Measurements from ENCODE around the gene EXOC3.
"Not testable (repeated sequence)": the region's sequence is repeated elsewhere in the genome, so short reads cannot be mapped to it uniquely, and the experiment has no call there.

EXOC3 gene

DNA sequence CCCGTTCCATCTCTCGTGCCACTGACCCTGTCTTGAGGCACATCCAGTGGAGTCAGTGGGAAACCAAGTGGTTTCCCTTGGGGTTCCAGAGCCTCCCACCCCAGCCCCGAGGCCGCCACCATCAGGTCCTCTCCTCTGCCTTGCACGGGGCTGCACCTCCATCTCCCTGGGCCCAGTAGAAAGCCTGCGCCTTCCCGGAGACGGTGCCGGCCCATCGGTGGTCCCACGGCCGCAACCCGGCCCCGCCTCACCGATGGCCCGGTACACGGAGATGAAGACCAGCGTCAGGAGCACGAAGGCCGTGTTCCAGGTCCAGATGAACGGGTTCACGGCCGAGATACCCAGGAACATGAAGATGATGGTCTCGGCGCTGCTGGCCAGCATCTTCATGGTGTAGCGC, 40.0 kb downstream of the EXOC3 start:
- in situ Hi-C loops (cut with MboI; ENCODE audit: low sequenced_read_pairs) = no loop called here

DNA sequence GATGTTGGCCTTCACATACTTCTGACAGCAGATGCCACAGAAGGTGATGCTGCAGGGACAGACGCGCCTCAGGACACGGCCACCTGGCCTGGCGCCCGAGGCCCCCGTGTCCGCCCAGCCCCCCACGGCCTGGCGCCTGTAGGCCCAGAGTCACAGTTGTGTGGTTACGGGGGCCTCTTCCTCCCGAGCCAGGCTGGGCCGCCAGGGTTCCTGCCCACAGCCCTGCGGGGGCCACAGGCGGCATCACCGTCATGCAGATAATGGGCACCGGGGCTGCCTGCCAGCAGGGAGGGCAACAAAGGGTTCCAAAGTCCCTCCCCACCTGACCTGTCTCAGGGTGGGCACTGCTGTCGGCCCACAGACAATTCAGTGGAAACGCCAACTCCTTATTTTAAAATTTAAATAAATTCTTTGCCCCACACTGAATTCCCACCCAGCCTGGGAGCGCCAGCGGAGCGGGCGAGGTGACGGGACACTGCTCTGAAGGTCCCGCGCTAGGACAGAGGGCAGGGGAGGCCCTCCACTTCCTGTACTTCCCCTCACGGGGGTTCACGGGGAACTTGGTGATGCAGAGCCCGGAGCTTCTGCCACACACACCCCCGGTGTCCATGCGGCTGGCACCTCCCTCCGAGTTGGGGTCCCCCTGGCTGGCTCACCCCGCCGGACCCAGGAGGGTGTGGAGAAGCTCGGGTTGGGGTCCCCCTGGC, 40.6 kb downstream of the EXOC3 start:
- in situ Hi-C loops (cut with MboI; ENCODE audit: low sequenced_read_pairs) = no loop called here

DNA sequence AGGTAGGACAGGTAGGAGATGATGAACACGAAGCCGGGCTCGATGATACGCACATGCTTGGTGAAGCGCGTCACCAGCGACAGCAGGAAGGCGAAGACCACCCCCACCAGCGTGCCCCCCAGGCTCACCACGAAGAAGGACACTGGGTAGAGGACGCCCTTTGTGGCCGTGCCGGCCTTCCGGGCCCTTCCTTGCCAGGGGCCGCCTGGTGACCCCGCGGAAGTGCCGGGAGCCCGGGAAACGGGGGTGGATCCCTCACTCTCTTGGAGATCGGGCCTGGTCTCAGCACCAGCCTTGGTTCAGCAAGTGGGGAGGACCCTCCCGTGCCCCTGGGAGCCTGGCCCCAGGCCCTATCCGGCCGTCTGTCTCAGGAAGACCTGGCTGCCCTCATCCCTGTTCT, 41.6 kb downstream of the EXOC3 start:
- in situ Hi-C loops (cut with MboI; ENCODE audit: low sequenced_read_pairs) = no loop called here

GRCh38 chr5:485113-485945, 42.4 kb downstream of the EXOC3 start:
- in situ Hi-C loops (cut with MboI; ENCODE audit: low sequenced_read_pairs) = no loop called here

DNA sequence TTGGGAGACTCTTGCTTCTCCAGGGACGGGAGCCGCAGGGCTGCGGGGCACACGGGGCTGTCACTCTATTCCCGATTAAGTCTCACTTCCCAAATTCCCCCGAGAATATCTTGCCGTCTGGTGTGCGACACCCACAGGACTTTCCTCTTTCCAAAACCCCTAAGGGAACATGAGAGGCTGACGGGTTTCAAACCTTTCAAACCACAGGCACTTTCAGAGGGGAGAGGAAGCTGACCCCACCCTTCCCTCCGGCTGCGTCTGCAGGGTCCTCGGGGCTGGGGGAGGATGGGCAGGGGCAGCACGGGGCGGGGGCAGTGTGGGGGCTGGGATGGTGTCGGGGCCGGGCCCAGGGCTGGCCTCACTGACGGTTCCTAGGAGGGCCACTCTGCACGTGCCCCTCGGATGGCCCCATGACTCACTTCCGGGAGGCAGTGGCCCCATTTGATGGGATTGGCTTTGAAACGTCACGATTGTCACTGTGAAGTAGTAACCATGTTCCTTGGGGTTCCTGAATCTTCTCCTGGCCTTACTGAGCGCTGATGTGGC, 43.0 kb downstream of the EXOC3 start:
- in situ Hi-C loops (cut with MboI; ENCODE audit: low sequenced_read_pairs) = no loop called here

DNA sequence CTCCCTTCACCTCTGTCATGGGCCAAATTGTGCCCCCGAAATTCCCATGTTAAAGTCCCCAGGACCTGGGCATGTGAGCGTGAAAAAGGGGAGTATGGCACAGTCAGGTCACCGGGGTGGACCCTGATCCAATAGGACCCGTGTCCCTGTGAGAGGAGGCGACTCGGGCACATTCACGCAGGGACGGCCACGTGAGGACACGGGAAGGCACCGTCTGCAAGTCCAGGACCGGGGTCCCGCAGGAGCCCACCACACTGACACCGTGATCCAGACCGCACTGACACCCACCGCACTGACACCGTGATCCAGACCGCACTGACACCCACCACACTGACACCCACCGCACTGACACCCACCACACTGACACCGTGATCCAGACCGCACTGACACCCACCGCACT, 43.6 kb downstream of the EXOC3 start:
- in situ Hi-C loops (cut with MboI; ENCODE audit: low sequenced_read_pairs) = not testable (repeated sequence)

DNA sequence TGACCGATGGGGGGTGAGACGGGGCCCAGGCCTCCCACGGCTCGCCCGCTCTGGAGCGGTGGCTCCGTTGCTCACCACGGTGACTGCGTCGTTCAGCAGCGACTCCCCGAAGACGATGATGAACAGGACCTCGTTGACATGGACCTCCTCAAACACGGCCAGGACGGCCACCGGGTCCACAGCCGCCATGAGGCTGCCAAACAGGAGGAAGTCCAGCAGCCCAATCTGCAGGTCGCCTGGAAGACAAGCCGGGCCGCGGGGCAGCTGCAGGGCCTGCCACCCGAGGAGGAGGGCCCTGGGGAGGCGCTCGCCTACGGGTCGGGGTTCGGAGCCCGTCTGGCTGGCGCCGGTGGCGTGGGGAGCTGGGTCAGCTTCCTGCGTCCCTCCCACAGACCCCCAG, 45.3 kb downstream of the EXOC3 start:
- in situ Hi-C loops (cut with MboI; ENCODE audit: low sequenced_read_pairs) = no loop called here

GRCh38 chr5:488744-489688, 46.0 kb downstream of the EXOC3 start:
- in situ Hi-C loops (cut with MboI; ENCODE audit: low sequenced_read_pairs) = no loop called here

DNA sequence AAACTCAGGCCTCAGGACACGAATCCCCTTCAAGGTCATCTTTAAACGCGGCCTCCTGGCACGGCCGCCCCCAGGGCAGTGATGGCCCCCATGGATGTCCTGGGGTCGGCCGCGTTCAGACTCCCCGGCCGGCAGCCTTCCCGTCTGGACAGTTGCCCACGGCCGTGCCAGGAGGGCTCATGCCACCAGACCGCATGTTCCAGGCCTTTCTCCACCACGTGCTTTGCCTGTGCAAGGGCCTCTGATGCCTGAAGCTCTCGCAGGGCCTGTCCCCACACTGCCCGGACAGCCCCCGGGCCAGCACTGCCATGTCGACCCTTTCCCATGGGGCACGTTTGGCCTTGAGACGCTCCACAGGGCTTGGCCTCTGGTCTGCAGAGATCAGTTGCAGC, 46.7 kb downstream of the EXOC3 start:
- in situ Hi-C loops (cut with MboI; ENCODE audit: low sequenced_read_pairs) = no loop called here

- in situ Hi-C loops (cut with MboI; ENCODE audit: low sequenced_read_pairs) = no loop called here
Observed at GRCh38 chr5:490116-491106, 47.4 kb downstream of the EXOC3 start.

DNA sequence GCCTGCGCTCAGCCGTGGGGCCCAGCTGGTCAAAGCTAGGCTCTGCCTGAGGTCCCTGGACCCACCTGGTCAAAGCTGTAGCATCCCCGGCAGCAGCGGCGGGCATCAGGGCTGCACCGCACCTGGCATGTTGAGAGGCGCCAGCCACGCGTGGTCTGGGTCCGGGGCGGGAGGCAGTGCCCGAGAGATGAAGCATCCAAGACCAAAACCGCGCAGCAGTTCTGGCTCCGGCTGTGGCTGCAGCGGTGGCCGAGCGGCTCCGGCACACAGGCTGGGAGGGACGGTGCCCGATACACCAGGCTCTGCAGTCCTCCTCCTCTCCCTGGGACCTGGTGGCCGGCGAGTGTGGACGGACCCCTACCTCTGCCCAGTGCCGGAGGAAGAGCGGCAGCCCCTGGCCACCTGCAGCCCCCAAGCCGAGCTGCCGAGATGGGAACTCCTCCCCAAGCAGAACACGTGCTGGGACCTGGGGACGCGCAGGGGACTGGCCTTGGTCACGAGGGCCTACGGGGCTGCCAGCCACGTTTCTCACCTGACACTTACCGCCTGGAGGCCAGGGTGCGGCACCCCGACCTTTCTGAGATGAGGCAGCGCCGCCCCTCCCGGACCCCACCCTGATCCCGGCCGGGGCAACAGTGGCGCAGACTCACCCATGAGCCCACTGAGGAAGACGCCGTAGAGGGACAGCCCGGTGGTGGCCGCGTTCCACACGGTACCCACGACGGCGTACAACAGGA, 48.3 kb downstream of the EXOC3 start:
- in situ Hi-C loops (cut with MboI; ENCODE audit: low sequenced_read_pairs) = no loop called here

- in situ Hi-C loops (cut with MboI; ENCODE audit: low sequenced_read_pairs) = no loop called here
Observed at GRCh38 chr5:491856-492155, 48.8 kb downstream of the EXOC3 start.

- in situ Hi-C loops (cut with MboI; ENCODE audit: low sequenced_read_pairs) = no loop called here
Observed at GRCh38 chr5:492314-492893, 49.4 kb downstream of the EXOC3 start.

DNA sequence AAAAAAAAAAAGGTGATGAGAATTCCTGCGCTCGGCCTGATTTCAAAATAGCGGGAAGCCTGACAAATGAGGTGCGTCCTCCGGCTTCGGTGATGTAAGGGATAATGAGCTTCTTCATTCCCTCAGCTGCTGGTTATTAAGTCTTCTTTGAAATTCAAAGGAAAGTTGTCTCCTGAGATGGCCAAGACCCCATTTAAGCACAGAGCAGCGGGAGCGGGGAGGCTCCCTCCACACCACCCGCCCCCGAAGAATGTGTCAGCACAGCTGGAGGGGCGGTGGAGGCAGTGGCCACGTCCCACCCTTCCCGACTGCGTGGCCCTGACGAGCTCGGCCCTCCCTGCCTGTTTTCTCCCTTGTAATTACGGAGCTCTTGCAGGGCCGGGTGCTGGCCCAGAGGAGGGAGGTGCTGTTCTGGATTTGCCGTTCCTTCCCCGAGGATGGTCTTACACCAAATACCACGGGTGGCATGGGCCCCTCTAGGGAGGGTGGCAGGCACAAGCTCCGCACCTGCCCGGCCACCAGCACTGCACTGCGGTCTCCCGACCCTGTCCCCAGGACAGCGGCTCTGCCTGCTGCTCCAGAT, 50.2 kb downstream of the EXOC3 start:
- in situ Hi-C loops (cut with MboI; ENCODE audit: low sequenced_read_pairs) = no loop called here

- in situ Hi-C loops (cut with MboI; ENCODE audit: low sequenced_read_pairs) = no loop called here
Observed at GRCh38 chr5:493758-494157, 50.8 kb downstream of the EXOC3 start.

DNA sequence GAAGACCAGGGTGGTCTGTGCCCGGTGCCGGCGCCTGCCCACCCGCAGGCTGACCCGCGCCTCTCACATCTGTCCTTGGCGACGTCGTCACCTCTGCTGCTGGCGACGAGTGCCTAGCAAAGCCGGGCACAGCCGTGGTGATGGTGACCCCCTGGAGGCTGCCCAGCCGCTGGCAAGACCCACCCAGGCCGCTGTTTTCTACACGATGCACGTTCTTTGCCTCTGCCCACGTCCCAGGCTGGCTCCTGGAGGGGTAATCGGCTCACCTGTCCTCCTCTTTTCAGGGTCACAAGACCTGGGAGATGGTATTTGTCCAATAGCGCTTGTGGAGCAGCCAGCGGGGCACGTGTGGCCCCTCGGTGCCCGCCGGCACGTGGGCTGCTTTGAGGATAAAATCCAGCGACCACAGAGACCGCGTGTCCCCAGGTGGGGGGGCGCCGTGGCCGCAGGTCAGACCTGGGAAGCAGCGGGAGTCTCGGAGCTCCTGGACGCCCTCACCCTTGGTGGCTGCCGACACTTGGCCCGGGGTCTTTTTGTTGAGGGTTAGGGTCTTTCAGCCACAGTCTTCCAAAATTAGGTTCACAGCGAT, 51.8 kb downstream of the EXOC3 start:
- in situ Hi-C loops (cut with MboI; ENCODE audit: low sequenced_read_pairs) = no loop called here

DNA sequence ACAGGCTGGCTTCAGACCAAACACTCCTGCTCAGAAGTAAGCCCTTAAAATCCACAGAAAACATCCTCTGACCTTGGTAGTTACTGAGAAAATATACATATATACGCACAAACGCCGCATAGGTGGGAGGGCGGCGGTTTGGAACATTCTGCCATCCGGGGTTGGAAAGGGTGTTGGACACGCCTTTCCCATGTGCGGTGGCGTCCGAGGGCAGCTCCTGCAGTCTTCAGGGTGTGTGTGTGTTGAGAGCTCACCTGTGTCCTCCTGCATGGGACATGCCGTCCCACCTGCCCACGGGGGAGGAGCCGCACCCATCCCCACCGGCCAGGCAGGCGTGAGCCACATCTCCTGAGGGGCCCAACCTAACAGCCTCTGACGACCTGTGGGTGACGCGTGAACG, 53.1 kb downstream of the EXOC3 start:
- in situ Hi-C loops (cut with MboI; ENCODE audit: low sequenced_read_pairs) = no loop called here

GRCh38 chr5:497090-497700, 54.2 kb downstream of the EXOC3 start:
- in situ Hi-C loops (cut with MboI; ENCODE audit: low sequenced_read_pairs) = no loop called here

Data from HL-60/S4 treated with phorbol 12-myristate 13-acetate at 8.2 ng/mL for 4 days and 3 days (cell line).